Central memory CD4-positive, alpha-beta T cell (primary cell): ENCODE measurements around the gene RNF39.
"Not testable (repeated sequence)": the region's sequence is repeated elsewhere in the genome, so short reads cannot be mapped to it uniquely, and the experiment has no call there.

Experiments
- DNase-seq: peaks from one replicate; pipeline ENCODE4 v3.0.0; 2022

The RNF39 gene

GRCh38 chr6:30060606-30061091 lies 14.9 kb downstream of the RNF39 start:
- no peak for DNase-seq

- DNase-seq: no peak
Observed at GRCh38 chr6:30055513-30055912, 20.1 kb downstream of the RNF39 start.

- no peak for DNase-seq
Observed at GRCh38 chr6:30053682-30054081, 21.9 kb downstream of the RNF39 start.

GRCh38 chr6:30047220-30047619 lies 28.3 kb downstream of the RNF39 start:
- DNase-seq: no peak

- DNase-seq: no peak
Observed at GRCh38 chr6:30044630-30045029, 30.9 kb downstream of the RNF39 start.

GRCh38 chr6:30043744-30044143 lies 31.8 kb downstream of the RNF39 start:
- no peak for DNase-seq

- DNase-seq: no peak
Observed at GRCh38 chr6:30042914-30043313, 32.7 kb downstream of the RNF39 start.

GRCh38 chr6:30042476-30042875 lies 33.1 kb downstream of the RNF39 start:
- no peak for DNase-seq

GRCh38 chr6:30041821-30042220 lies 33.7 kb downstream of the RNF39 start:
- DNase-seq: no peak

GRCh38 chr6:30041221-30041620 lies 34.3 kb downstream of the RNF39 start:
- DNase-seq: no peak

- DNase-seq: no peak
Observed at GRCh38 chr6:30037182-30037788, 38.3 kb downstream of the RNF39 start.

- DNase-seq: no peak
Observed at GRCh38 chr6:30035784-30036183, 39.8 kb downstream of the RNF39 start.

- DNase-seq: not testable (repeated sequence)
Observed at GRCh38 chr6:30033440-30033839, 42.1 kb downstream of the RNF39 start.

- DNase-seq: no peak
Observed at GRCh38 chr6:30031381-30031780, 44.2 kb downstream of the RNF39 start.

GRCh38 chr6:30029588-30029987 lies 46.0 kb downstream of the RNF39 start:
- no peak for DNase-seq

- DNase-seq: no peak
Observed at GRCh38 chr6:30025186-30025585, 50.4 kb downstream of the RNF39 start.

GRCh38 chr6:30022712-30023111 lies 52.9 kb downstream of the RNF39 start:
- not testable (repeated sequence) for DNase-seq

- no peak for DNase-seq
Observed at GRCh38 chr6:30022189-30022588, 53.4 kb downstream of the RNF39 start.

GRCh38 chr6:30020626-30021025 lies 54.9 kb downstream of the RNF39 start:
- no peak for DNase-seq
